CD4-positive, alpha-beta T cell treated with Interleukin-15 for 1 hour (primary cell): ENCODE data around the gene TIGD2.
"Not testable (repeated sequence)": the region's sequence is repeated elsewhere in the genome, so short reads cannot be mapped to it uniquely, and the experiment has no call there.

Source experiments
- DNase-seq: peaks from one replicate; pipeline ENCODE4 v3.0.0-alpha.2; 2020

Gene TIGD2

DNA sequence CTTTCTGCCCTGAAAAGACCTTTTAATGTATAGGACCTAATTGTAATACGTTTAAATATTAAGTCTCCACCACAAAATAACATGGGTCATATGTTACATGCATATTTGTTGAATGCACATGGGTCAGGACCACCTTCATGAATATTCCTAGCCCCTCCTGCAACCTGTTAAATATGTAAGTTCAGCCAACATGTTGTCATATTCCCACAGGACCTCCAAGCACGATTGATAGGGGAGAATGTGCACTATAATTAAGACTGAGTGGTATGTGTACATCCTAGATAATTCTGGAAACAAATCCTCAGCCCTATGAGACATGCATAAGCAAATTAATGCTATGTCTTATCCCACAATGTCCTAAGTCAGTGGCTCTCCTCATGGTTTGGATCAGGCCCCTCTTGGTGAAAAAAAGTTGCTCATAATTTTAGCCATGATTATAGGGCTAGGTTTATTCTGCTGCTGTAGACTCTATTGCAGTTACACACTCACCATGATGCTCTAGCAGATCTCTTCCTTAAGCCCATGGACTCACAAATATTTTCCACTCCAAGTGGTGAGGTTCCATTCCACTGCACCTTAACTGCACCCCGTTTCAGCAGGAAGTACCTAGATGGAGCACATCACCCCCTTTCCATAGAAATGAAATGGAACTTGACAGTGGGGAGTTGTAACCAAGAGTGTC lies 10.2 kb downstream of the TIGD2 start:
- no peak for DNase-seq

DNA sequence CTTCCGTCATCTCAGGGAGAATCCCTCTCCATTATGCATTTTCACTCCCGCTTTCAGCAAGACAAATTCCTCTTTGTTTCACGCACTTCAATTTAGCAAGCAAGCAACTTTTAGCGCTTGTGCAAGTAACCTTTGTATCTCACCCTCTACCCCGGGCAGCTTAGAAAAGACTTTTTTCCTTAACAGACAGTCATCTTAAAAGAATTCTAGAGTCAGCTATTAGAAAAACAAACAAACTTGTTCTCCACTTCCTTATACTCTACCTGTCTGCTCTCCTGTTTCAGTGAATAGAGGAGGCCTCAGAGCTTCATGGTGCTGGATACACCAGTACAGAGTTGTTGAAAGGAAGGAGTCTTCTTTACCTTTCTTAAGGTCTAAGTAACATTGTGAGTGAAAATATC lies 12.1 kb downstream of the TIGD2 start:
- no peak for DNase-seq

DNA sequence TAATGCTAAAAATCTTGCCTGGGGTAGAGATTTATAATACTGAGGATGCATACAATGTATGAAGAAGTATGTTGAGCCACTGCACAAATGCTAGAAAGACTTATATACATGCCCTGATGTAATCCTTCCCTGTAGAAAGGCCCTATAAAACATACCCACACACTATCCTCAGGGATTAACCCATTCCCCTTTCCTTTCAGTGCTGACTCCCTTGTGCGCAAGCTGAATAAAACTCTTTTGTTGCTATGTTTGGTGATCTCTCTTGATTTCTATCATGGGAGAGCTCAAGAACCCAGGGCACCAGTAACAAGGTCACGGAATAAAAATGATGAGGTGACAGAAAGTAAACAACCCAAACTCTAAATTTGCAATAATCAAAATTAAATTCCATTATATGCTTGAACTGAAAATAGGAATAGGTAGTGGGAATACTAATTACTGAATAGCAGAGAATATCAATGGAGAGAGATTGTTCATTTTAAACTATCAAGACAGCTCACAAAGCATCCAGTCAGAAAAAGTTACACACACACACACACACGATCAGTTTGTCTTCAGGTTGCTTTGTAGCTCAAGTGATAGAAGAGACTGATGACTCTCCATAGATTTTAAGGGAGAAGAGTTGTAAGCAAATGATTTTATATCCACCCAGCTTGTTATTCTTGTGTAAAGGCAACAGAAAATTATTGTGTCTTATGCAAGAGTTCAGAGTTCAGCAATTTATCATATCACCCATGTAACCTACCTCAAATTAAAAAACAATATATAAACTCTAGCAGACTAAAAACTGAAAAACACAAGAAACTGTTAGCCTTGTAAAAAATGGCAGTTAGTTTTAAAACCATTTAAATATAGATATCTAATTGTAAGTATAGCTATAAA lies 14.8 kb downstream of the TIGD2 start:
- no peak for DNase-seq

DNA sequence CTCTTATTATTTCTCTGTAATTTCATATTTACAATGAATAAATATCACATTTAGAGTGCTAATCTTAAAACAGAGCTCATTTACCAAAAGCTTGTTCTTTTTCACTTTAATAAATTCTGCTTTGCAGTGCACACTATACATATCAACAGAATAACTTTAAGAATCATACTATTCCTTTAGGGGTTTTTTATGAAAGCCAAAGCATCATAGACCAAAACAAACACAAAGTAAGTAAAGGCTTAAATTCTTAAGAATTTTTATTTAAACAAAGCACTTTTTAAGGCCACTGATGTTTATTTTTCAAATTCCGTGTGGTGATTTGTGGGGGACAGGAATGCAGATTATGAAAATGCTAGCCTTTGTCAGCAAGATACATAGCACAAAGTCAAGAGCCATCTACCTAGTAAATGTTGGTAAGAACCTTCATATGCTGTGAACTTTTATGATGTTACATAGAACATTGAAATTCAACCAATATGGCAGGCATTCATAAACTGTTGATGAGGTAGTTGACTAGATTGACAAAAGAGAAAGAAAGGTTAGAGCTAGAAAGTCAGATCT lies 17.8 kb downstream of the TIGD2 start:
- no peak for DNase-seq

DNA sequence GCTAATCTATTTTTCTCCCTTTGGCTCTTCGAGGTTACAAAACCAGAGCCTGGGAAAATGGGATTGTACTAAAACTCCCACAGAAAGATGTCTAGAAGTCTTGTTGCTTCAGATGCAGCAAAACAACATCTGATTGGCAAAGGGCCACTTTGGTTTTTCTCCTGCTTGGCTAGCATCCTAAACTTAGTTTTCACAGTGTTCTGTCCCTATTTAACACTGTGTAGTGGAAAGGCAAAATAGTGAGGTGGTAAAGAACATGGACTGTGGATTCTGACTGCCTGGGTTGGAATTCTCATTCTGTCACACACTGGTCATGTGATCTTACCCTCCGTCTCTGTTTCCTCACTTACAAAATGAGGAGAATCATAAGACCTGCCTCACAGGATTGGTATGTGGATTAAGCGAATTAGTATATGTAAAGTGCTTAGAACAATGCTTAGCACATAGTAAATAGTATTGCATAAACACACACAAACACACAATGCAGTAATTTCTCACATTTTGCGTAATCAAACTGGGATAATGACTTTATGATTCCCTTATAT lies 23.5 kb downstream of the TIGD2 start:
- DNase-seq: no peak

DNA sequence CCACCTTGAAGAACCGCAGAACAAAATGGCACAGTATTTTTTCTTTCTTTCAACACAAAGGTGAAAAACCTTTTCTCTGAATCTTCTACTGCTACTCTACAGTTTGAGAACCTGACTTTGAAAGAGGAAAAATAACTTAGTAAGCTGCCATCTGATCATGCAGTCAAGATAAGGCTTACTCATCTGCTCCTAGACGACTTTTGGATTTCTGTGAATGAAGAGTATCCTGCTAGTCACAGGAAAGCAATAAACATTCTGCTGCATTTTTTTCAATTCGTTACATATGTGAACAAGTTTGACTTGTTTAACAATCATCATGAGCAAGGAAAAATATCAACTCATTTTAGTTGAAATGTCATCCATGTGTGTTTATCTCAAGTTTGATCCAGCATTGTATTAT lies 25.2 kb downstream of the TIGD2 start:
- DNase-seq: no peak

DNA sequence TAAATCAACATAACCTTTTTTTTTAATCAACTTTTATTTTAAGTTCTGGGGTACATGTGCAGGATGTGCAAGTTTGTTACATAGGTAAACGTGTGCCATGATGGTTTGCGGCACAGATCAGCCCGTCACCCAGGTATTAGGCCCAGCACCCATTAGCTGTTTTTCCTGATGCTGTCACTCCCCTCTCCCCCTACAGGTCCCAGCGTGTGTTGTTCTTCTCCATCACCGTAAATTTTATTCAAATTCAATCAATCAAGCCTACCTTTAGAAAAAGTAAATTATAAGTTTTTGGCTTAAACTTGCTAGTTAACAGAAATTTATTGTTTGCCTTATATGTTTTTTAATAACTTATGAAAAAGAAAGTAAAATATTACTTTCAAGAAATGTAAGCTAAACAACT lies 25.9 kb downstream of the TIGD2 start:
- no peak for DNase-seq

DNA sequence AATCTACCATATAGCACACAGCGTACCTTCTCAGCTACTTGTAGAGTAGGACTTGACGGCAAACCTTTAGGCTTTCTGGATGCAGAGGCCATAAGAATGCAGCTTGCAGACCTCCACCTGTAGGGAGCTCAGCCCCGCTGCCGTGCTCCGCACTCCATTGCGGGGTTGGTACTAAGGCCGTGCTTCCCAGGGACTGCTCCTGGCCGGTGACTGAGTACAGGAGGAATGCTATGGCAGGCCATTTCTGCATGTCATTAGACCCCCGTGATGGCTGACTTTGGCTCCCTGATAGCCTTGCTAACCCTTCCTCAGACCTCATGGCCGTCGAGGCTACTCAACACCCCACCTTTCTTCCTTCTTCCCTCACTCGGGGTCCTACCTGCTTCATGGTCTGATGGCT lies 26.4 kb downstream of the TIGD2 start:
- no peak for DNase-seq

DNA sequence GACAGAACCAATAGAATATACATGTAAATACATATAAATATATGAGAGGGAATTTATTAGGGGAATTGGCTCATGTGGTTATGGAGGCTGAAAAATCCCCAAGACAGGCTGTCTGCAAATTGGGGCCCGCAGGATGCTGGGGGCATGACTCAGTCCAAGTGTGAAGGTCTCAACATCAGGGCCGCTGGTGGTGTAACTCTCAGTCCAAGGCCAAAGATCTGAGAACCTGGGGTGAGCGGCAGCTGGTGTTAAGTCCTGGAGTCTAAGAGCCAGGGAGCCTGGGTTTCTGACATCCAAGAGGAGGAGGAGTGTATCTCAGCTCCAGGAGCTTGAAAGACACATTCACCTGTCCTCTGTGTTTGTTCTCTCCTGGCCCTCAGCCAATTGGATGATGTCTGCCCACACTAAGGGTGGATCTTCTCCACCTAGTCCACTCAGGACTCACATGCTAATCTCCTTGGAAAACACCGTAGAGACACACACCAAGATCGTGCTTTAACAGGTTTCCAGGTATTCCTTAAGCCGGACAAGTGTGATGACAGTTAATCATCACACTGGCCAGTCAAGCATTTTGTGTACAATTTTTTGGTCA lies 28.9 kb downstream of the TIGD2 start:
- DNase-seq: no peak

DNA sequence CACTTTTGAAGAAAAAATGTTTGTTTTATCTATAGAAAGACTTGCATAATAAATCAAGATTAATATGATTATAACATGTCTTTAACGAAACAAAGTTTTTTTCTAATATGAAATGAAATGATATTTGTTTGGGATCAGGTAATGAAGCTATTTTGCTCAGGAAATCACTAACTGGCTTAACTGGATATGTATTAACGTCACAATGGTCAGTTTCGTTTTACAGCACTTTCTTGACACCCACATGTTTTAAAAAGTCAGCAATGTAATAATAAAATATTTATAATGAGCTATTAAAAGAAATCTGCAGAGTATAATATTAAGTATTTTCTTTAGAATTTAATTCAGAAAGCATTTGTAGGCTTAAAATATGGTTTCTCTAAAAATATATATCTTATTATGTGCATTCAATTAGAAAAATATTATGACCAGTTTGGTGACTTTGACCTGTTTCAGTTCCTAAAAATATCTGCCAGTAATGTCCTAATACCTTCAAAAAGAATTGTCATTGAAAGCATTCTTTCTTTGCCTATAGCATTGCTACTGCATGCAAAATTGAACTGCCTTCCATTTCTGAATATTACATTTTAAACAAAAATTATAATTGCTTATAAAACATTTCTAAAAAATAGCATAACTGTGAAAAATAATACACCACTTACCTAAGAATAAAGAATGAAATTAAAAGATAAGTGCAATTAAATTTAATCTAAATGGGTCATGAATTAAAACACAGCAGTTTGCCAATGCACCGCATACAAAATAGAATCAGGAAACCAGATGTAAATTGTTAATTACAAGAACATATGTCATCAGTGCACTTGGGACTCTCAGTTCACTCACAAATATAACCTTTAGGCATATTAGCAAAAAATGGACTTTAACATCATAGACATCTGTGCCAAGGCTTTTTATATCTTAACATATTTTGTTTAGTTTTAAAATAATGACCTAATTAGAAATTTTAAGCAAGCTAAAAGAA lies 31.6 kb downstream of the TIGD2 start:
- no peak for DNase-seq

DNA sequence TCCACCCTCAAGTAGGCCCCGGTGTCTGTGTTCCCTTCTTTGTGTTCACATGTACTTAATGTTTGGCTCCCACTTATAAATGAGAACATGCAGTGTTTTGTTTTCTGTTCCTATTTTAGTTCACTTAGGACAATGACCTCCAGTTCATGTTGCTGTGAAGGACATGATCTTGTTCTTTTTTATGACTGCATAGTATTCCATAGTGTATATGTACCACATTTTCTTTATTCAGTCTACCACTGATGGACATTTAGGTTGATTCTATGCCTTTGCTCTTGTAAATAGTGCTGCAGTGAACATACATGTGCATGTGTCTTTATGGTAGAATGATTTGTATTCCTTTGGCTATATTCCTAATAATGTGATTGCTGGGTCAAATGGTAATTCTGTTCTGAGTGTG lies 33.3 kb downstream of the TIGD2 start:
- DNase-seq: not testable (repeated sequence)

DNA sequence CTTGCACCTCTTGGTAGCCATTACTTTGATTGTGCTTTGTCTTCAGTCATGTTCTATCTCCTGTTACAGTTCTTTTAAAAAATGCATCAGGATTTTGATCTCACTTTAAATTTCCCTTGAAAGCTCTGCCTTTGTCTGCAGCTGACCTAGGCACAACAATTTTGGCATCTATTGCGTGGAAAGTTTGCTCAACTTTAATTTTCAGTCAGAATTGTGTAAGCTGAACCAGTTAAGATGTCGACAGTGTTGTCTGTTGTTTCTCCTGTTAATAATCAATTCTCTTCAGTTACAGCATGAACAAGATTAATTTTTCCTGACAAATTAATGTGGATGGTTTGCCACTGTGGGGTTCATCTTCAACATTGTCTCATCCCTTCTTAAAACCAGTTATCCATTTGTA lies 34.9 kb downstream of the TIGD2 start:
- DNase-seq: no peak

DNA sequence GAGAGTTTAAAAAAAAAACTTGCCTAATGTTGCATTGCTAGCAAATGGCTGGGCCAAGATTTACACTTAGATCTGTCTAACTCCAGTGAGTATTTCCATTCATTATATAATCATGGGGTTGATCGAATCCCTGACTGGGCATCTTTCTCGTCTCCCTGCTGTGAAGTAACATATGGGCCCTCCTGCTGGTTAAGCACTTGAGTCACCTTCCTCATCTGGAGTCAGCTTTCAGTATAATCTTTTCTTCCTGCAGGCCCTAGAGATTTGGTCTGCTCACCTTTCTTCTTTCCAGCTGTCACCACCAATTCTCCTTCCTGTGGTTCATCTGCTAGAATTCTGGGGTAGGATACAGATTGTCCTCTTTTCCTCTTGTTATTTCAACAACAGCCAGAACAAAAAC lies 41.6 kb downstream of the TIGD2 start:
- DNase-seq: no peak

DNA sequence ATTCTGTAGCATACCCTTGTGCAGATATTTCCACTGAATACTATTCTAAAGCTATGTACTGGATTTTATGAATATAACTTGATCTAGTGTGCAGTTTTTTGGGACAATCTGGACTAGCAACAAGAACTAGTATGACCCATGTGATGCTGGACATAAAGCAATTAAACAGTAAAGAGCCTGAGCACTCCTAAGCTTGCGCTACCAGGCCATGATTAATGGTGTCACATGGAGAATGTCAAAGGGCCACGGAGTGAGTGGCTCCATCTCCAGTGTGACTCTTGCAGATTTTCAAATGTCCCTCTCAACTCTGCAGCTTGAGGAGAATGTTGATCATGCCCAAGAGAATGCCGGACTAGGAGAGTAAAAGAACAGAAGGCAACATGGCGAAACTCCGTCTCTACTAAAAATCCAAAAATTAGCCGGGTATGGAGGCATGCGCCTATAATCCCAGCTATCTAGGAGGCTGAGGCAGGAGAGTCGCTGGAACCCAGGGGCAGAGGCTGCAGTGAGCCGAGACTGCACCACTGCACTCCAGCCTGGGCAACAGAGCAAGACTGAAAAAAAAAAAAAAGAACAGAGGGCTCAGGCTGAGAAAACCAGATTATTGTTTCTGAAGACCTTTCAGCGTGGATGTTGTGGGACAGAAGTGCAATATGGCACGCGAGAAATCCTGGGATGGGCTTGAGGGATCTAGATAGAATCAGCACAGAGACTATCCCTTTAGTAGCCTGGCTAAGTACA lies 45.0 kb downstream of the TIGD2 start:
- DNase-seq: no peak

DNA sequence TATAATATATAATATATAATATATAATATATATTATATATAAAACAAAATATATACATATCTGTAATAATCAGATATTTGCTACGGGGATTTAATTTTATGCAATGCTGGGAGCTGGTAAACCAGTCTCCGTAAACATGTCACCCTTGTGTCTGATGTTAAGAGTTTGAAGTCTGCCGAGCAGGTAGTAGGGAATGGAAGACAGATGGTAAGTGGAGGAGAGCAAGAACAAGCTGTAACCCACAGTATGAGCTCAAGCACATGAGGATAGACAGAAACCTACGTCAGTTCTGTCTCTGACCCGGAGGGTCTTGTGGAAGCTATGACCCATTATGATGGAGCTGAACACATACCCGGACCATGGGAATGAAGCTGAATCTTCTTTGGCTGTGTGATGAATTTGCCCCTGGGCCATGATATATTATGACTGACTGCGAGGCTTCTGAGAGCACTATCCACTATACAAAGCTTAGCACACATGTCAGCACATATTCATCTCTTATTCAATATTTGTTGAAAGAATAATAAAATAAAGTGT lies 46.2 kb downstream of the TIGD2 start:
- DNase-seq: no peak

DNA sequence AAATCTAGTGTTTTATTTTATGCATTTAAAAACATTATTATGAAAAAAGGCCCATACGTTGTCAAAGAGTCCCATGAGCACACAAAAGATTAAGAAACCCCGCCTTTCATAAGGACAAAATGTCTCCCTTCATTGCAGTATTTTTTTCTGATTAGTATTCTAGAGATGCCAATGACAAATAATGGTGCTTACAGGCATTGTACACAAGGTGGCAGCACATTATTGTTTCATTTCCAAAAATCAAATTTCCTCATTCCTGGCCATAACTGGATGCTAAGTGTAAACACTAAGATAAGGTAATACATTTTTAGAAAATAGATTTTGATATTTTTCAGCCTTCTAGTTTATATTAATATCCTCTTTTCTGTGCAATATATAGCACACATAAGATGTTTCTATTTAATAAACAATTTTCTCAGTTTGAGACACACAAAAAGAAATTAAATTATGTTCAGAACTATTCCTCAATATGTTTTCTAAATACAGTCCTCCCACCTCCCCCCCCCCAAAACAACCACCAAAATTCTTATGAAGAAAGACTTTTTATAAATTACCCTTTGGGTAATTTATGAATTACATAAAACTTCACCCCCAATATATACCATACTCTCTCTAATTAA lies 47.7 kb downstream of the TIGD2 start:
- DNase-seq: no peak

DNA sequence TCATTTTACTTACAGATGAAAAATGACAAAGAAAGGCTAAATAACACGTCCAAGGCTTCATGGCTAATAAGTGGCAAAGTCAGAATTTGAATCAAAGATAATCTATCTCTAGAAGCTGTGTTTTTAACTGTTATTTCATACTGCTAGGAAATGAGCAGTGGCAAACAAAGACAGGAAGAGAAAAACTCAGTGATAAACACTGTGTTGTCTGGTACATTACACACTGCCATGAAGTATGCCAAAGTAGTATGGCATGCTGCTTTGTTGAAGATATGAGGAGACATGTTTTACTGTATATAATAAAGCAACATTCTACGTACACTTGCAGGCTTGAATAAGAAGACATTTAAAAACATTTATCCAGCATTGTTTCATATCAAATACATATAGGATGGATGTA lies 49.5 kb downstream of the TIGD2 start:
- no peak for DNase-seq

DNA sequence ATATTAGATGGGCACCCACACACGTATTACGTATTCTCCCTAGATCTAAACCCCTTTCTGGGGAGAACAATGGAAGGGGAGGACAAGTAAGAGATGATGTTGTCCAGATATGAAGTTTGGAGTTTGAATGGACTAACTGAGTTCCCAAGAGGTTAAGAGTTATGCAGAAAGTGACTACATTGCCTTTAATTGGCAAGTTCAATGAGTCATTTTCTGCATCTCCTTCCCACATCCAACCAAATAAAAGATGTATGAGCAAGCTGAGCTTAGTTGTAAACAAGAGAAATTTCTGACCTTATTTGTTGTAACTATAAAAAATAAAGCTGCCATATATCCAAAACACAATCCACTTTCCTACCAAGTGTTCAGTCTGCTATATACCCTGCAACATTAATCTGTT lies 50.5 kb downstream of the TIGD2 start:
- DNase-seq: no peak

DNA sequence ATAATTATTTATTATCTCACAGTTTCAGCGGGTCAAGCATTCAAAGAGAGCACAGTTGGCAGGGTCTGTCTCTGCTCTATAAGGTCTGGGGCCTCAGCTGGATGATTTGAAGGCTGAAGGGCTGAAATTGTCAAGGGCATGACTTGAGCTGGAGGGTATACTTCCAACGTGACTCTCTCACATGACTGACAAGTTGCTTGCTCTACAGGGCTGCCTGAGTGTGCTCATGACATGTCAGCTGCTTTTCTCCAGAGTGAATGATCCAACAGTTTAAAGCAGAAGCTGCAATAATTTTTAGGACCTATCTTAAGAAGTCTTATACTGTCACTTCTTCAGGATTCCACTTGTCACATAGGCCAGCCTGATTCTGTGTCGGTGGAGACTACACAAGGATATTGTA lies 51.2 kb downstream of the TIGD2 start:
- no peak for DNase-seq

DNA sequence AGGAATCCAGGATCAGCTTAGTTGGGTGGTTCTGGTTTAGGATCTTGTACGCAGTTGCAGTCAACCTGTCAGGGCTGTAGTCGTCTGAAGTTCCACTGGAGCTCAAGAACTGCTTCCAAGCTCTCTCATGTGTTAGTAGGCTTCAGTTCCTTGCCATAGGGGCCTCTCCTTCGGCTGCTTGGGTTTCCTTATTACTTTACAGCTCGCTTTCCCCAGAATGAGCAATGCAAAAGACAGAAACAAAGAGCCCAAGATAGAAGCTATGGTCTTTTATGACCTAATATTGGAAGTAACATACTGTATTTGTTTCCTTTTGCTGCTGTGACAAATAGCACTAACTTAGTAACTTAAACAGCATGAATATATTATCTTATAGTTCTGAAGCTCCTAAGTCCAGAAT lies 51.7 kb downstream of the TIGD2 start:
- DNase-seq: no peak

DNA sequence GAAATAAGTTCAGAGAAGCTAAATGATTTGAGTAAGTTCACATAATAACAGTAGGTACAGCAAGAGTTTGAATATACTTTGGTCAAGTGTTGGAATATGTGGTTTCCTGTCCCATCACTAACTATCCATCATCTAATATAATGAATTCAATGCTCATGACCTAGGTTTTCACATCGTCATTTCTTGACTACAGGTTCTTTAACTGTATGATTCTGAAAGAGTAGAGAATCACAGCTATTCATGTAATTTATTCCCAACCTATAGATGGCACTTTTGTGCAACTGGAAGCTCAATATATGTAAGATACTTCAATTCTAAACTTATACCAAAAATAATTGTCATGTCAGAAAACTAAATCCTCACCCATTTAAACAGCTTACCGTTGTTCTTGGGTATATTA lies 53.1 kb downstream of the TIGD2 start:
- no peak for DNase-seq
